HEK293 (cell line): ENCODE results near the gene ITPR2.

Source experiments
- CTCF ChIA-PET: fragments of 350-600 bp; formaldehyde crosslinking; extraction: SDS; loops from one replicate; lab custom pipeline; 2021; ENCODE audit warnings: antibody characterized with exemption; lab: Yijun Ruan, JAX
- POLR2A ChIA-PET: fragments of 300-600 bp; formaldehyde crosslinking; extraction: SDS; loops from one replicate; lab custom pipeline; 2020; ENCODE audit warnings: antibody characterized with exemption, inconsistent platforms; lab: Yijun Ruan, JAX
- H3K27ac ChIP-seq: fragments of 200-500 bp; sonication (Bioruptor generic); 2 replicates; pipeline ENCODE4 v1.5.1; 2014; ENCODE audit warnings: low read depth, low read length, control low read depth, inconsistent platforms; ENCODE audit errors: extremely low read depth
- H3K36me3 ChIP-seq, 2 experiments: fragments of 200-500 bp in 1 of 2; sonication (Bioruptor generic) in 1 of 2; 1 replicate in 1 of 2; 2 replicates in 1 of 2; pipeline ENCODE4 v1.5.1; 2014 to 2017; ENCODE audit warnings: inconsistent platforms in 2 of 2, low read length in 2 of 2; ENCODE audit not compliant: control insufficient read depth in 2 of 2, insufficient read depth in 1 of 2
- H3K4me1 ChIP-seq: fragments of 200-500 bp; sonication (Bioruptor generic); 2 replicates; pipeline ENCODE4 v1.5.1; 2014; ENCODE audit warnings: mild to moderate bottlenecking, low read length, inconsistent platforms; ENCODE audit not compliant: control insufficient read depth, insufficient read depth
- H3K4me3 ChIP-seq: 2 replicates; pipeline ENCODE4 v1.5.1; 2011; ENCODE audit warnings: low read depth, mild to moderate bottlenecking, control low read depth, low read length, moderate library complexity
- H3K9me3 ChIP-seq: fragments of 200-500 bp; sonication (Bioruptor generic); 2 replicates; pipeline ENCODE4 v1.5.1; 2014; ENCODE audit warnings: low read depth, low read length, inconsistent platforms; ENCODE audit not compliant: control insufficient read depth, insufficient read depth
- BCL11A ChIP-seq: fragments of 450-650 bp; formaldehyde crosslinking; IDR thresholded peaks from 2 replicates; pipeline ENCODE4 v1.5.1; 2016; ENCODE audit warnings: low read depth, missing biosample characterization, missing genetic modification characterization
- HOXD13 ChIP-seq: sonication (generic); formaldehyde crosslinking; IDR thresholded peaks from 2 replicates; pipeline ENCODE4 v1.8.0; 2022; ENCODE audit warnings: missing genetic modification reagents, borderline replicate concordance
- PRDM2 ChIP-seq: fragments of 450-650 bp; formaldehyde crosslinking; IDR thresholded peaks from 2 replicates; pipeline ENCODE4 v1.5.1; 2016; ENCODE audit warnings: missing biosample characterization, missing genetic modification characterization, borderline replicate concordance
- REPIN1 ChIP-seq: fragments of 450-650 bp; formaldehyde crosslinking; IDR thresholded peaks from 2 replicates; pipeline ENCODE4 v1.5.1; 2017; ENCODE audit warnings: missing biosample characterization, missing genetic modification characterization, low read depth
- SCRT1 ChIP-seq: fragments of 450-650 bp; formaldehyde crosslinking; IDR thresholded peaks from 2 replicates; pipeline ENCODE4 v1.5.1; 2016; ENCODE audit warnings: missing biosample characterization, missing genetic modification characterization, borderline replicate concordance
- ZBTB44 ChIP-seq: fragments of 450-650 bp; IDR thresholded peaks from 2 replicates; pipeline ENCODE4 v1.5.1; 2018; ENCODE audit warnings: missing biosample characterization, mild to moderate bottlenecking, missing genetic modification characterization
- ZNF133 ChIP-seq: fragments of 450-650 bp; formaldehyde crosslinking; IDR thresholded peaks from 2 replicates; pipeline ENCODE4 v1.5.1; 2016; ENCODE audit warnings: missing biosample characterization, missing genetic modification characterization
- ZNF138 ChIP-seq: fragments of 450-650 bp; formaldehyde crosslinking; IDR thresholded peaks from 2 replicates; pipeline ENCODE4 v1.5.1; 2016; ENCODE audit warnings: missing biosample characterization, missing genetic modification characterization, borderline replicate concordance
- ZNF155 ChIP-seq: fragments of 450-650 bp; formaldehyde crosslinking; IDR thresholded peaks from 2 replicates; pipeline ENCODE4 v1.5.1; 2016; ENCODE audit warnings: missing biosample characterization, missing genetic modification characterization
- ZNF169 ChIP-seq: fragments of 450-650 bp; formaldehyde crosslinking; IDR thresholded peaks from 2 replicates; pipeline ENCODE4 v1.5.1; 2016; ENCODE audit warnings: missing biosample characterization, missing genetic modification characterization
- ZNF214 ChIP-seq: fragments of 450-650 bp; formaldehyde crosslinking; IDR thresholded peaks from 2 replicates; pipeline ENCODE4 v1.5.1; 2017; ENCODE audit warnings: missing biosample characterization, mild to moderate bottlenecking, missing genetic modification characterization, borderline replicate concordance
- ZNF266 ChIP-seq: fragments of 450-650 bp; formaldehyde crosslinking; IDR thresholded peaks from 2 replicates; pipeline ENCODE4 v1.5.1; 2016; ENCODE audit warnings: missing biosample characterization, missing genetic modification characterization, low read depth
- ZNF324 ChIP-seq: fragments of 450-650 bp; formaldehyde crosslinking; IDR thresholded peaks from 2 replicates; pipeline ENCODE4 v1.5.1; 2016; ENCODE audit warnings: missing biosample characterization, missing genetic modification characterization
- ZNF488 ChIP-seq: fragments of 450-650 bp; formaldehyde crosslinking; IDR thresholded peaks from 2 replicates; pipeline ENCODE4 v1.5.1; 2016; ENCODE audit warnings: missing biosample characterization, missing genetic modification characterization
- ZNF626 ChIP-seq: fragments of 450-650 bp; sonication (Bioruptor Pico); formaldehyde crosslinking; IDR thresholded peaks from 2 replicates; pipeline ENCODE4 v1.5.1; 2018; ENCODE audit warnings: missing biosample characterization, missing genetic modification characterization, inconsistent platforms
- ZNF645 ChIP-seq: fragments of 450-650 bp; formaldehyde crosslinking; IDR thresholded peaks from 2 replicates; pipeline ENCODE4; 2016; ENCODE audit warnings: missing biosample characterization, missing genetic modification characterization
- ZNF664 ChIP-seq: fragments of 450-650 bp; formaldehyde crosslinking; IDR thresholded peaks from 2 replicates; pipeline ENCODE4 v1.5.1; 2016; ENCODE audit warnings: missing biosample characterization, missing genetic modification characterization
- ZNF670 ChIP-seq: fragments of 450-650 bp; formaldehyde crosslinking; IDR thresholded peaks from 2 replicates; pipeline ENCODE4 v1.5.1; 2016; ENCODE audit warnings: missing biosample characterization, missing genetic modification characterization, low read depth
- ZNF707 ChIP-seq: fragments of 450-650 bp; formaldehyde crosslinking; IDR thresholded peaks from 2 replicates; pipeline ENCODE4 v1.5.1; 2016; ENCODE audit warnings: missing biosample characterization, missing genetic modification characterization
- ZSCAN23 ChIP-seq: fragments of 450-650 bp; formaldehyde crosslinking; IDR thresholded peaks from 2 replicates; pipeline ENCODE4 v1.5.1; 2016; ENCODE audit warnings: missing biosample characterization, missing genetic modification characterization
- TF ChIP-seq, protein P1 (sequence below): fragments of 450-650 bp; formaldehyde crosslinking; IDR thresholded peaks from 2 replicates; pipeline ENCODE4 v1.5.1; 2017; ENCODE audit warnings: missing biosample characterization, missing genetic modification characterization
- TF ChIP-seq, protein P2 (sequence below): fragments of 450-650 bp; formaldehyde crosslinking; IDR thresholded peaks from 2 replicates; pipeline ENCODE4 v1.5.1; 2016; ENCODE audit warnings: missing biosample characterization, missing genetic modification characterization

Gene ITPR2

GRCh38 chr12:26648584-26648983 is 184.4 kb downstream of the ITPR2 start:
- ChIA-PET CTCF (interaction anchor here (0.6 to 1.3 kb wide), 4 partner anchors 16 to 525 kb away, joined by 3 to 4 read pairs (median 3); no protein-coding TSS in a partner anchor), POLR2A (no interaction called here)
- Histone ChIP-seq H3K4me3 (no peak overlapping the region), H3K4me1 (no peaks in the 10 kb centered on the region), H3K27ac (no peak overlapping the region), H3K36me3 (peaks cover 0 to 4% of the 10 kb centered on the region in 2 experiments; a peak in 2 of 3 replicates), H3K9me3 (no peaks in the 10 kb centered on the region)
- no peak for TF ChIP-seq ZNF169 (tag by site-specific recombination)
- no peak for TF ChIP-seq ZNF266 (tag by site-specific recombination)
- no peak for TF ChIP-seq ZNF670 (tag by site-specific recombination)
- no peak for TF ChIP-seq ZNF138
- TF ChIP-seq ZNF626 (tag by site-specific recombination), result no peak
- TF ChIP-seq ZNF214 (tag by site-specific recombination), result no peak
- no peak for TF ChIP-seq BCL11A (tag by site-specific recombination)
- TF ChIP-seq ZSCAN23 (tag by site-specific recombination), result no peak
- no peak for TF ChIP-seq HOXD13
- no peak for TF ChIP-seq REPIN1 (tag by site-specific recombination)
- TF ChIP-seq ZNF155 (tag by site-specific recombination), result no peak

- H3K36me3 ChIP-seq, result peaks cover 0 to 4% of the 10 kb centered on the region in 2 experiments; a peak in 2 of 3 replicates
- CTCF ChIA-PET, result interaction anchor here (0.7 to 1.1 kb wide), 4 partner anchors 15 to 525 kb away, joined by 3 to 4 read pairs (median 3); no protein-coding TSS in a partner anchor
- no peak overlapping the region for H3K27ac ChIP-seq
- no peak for TF ChIP-seq ZNF488 (tag by site-specific recombination)
- TF ChIP-seq ZNF664 (tag by site-specific recombination), result no peak
- TF ChIP-seq PRDM2, result no peak
- TF ChIP-seq ZNF645, result no peak
- no peak for TF ChIP-seq ZNF707 (tag by site-specific recombination)
- TF ChIP-seq, protein P1, sequence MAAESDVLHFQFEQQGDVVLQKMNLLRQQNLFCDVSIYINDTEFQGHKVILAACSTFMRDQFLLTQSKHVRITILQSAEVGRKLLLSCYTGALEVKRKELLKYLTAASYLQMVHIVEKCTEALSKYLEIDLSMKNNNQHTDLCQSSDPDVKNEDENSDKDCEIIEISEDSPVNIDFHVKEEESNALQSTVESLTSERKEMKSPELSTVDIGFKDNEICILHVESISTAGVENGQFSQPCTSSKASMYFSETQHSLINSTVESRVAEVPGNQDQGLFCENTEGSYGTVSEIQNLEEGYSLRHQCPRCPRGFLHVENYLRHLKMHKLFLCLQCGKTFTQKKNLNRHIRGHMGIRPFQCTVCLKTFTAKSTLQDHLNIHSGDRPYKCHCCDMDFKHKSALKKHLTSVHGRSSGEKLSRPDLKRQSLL (tag by site-specific recombination), result no peak
- no peak for TF ChIP-seq SCRT1 (tag by site-specific recombination)
- no peak for TF ChIP-seq ZNF324 (tag by site-specific recombination)
- TF ChIP-seq, protein P2, sequence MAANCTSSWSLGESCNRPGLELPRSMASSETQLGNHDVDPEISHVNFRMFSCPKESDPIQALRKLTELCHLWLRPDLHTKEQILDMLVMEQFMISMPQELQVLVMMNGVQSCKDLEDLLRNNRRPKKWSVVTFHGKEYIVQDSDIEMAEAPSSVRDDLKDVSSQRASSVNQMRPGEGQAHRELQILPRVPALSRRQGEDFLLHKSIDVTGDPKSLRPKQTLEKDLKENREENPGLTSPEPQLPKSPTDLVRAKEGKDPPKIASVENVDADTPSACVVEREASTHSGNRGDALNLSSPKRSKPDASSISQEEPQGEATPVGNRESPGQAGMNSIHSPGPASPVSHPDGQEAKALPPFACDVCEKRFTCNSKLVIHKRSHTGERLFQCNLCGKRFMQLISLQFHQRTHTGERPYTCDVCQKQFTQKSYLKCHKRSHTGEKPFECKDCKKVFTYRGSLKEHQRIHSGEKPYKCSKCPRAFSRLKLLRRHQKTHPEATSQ (tag by site-specific recombination), result no peak
- TF ChIP-seq ZBTB44, result no peak
- TF ChIP-seq ZNF133 (tag by site-specific recombination), result no peak
Observed at GRCh38 chr12:26648066-26648465, 184.9 kb downstream of the ITPR2 start.

More at GRCh38 chr12:26648066-26648465, 184.9 kb downstream of the ITPR2 start:
- Histone ChIP-seq H3K4me1 (no peaks in the 10 kb centered on the region), H3K4me3 (no peak overlapping the region), H3K9me3 (no peaks in the 10 kb centered on the region)
- POLR2A ChIA-PET, result no interaction called here
